ENCODE measurements around the gene MGRN1. TPM values are rescaled to one million over a fixed set of nuclear protein-coding genes. Genes with fewer than 3 reads are reported as not detected.
A peak's percentile ranks its signal among the peaks of the same experiment; 100 is the strongest.

Gene MGRN1
- total and polyA plus RNA-seq, 2 of the 13 experiments (the other 11 are each of a cell fraction or from before 2014, with no cell fraction given), result 11.9 to 12.6 TPM

GRCh38 chr16:4660454-4661007, 35.9 kb downstream of the MGRN1 start (continued):
- TF ChIP-seq, protein P1, sequence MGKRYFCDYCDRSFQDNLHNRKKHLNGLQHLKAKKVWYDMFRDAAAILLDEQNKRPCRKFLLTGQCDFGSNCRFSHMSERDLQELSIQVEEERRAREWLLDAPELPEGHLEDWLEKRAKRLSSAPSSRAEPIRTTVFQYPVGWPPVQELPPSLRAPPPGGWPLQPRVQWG (CRISPR knock-in tag; IDR thresholded peaks at IDR 0.05; ENCODE audit: borderline replicate concordance, low read depth), result no peak
- TF ChIP-seq GTF3A (CRISPR knock-in tag; conservative IDR thresholded peaks at IDR 0.05), result no peak
- TF ChIP-seq, protein P2, sequence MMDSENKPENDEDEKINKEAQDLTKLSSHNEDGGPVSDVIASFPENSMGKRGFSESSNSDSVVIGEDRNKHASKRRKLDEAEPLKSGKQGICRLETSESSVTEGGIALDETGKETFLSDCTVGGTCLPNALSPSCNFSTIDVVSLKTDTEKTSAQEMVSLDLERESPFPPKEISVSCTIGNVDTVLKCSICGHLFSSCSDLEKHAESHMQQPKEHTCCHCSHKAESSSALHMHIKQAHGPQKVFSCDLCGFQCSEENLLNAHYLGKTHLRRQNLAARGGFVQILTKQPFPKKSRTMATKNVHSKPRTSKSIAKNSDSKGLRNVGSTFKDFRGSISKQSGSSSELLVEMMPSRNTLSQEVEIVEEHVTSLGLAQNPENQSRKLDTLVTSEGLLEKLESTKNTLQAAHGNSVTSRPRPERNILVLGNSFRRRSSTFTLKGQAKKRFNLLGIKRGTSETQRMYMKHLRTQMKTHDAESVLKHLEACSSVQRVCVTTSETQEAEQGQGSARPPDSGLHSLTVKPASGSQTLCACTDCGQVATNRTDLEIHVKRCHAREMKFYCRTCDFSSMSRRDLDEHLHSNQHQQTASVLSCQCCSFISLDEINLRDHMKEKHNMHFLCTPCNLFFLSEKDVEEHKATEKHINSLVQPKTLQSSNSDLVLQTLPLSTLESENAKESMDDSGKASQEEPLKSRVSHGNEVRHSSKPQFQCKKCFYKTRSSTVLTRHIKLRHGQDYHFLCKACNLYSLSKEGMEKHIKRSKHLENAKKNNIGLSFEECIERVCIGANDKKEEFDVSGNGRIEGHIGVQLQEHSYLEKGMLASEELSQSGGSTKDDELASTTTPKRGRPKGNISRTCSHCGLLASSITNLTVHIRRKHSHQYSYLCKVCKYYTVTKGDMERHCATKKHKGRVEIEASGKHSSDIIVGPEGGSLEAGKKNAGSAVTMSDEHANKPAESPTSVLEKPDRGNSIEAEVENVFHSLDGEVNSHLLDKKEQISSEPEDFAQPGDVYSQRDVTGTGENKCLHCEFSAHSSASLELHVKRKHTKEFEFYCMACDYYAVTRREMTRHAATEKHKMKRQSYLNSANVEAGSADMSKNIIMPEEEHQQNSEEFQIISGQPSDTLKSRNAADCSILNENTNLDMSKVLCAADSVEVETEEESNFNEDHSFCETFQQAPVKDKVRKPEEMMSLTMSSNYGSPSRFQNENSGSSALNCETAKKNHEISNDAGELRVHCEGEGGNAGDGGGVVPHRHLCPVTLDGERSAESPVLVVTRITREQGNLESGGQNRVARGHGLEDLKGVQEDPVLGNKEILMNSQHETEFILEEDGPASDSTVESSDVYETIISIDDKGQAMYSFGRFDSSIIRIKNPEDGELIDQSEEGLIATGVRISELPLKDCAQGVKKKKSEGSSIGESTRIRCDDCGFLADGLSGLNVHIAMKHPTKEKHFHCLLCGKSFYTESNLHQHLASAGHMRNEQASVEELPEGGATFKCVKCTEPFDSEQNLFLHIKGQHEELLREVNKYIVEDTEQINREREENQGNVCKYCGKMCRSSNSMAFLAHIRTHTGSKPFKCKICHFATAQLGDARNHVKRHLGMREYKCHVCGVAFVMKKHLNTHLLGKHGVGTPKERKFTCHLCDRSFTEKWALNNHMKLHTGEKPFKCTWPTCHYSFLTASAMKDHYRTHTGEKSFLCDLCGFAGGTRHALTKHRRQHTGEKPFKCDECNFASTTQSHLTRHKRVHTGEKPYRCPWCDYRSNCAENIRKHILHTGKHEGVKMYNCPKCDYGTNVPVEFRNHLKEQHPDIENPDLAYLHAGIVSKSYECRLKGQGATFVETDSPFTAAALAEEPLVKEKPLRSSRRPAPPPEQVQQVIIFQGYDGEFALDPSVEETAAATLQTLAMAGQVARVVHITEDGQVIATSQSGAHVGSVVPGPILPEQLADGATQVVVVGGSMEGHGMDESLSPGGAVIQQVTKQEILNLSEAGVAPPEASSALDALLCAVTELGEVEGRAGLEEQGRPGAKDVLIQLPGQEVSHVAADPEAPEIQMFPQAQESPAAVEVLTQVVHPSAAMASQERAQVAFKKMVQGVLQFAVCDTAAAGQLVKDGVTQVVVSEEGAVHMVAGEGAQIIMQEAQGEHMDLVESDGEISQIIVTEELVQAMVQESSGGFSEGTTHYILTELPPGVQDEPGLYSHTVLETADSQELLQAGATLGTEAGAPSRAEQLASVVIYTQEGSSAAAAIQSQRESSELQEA (CRISPR knock-in tag; IDR thresholded peaks at IDR 0.05; ENCODE audit: not compliant biosample characterization), result no peak
- TF ChIP-seq ERF (CRISPR knock-in tag; IDR thresholded peaks at IDR 0.05), result no peak
- no peak for TF ChIP-seq STAT5B (CRISPR knock-in tag; IDR thresholded peaks at IDR 0.05)
- peak; percentile 55 for TF ChIP-seq PATZ1 (CRISPR knock-in tag; IDR thresholded peaks at IDR 0.05)
- TF ChIP-seq, protein P3, sequence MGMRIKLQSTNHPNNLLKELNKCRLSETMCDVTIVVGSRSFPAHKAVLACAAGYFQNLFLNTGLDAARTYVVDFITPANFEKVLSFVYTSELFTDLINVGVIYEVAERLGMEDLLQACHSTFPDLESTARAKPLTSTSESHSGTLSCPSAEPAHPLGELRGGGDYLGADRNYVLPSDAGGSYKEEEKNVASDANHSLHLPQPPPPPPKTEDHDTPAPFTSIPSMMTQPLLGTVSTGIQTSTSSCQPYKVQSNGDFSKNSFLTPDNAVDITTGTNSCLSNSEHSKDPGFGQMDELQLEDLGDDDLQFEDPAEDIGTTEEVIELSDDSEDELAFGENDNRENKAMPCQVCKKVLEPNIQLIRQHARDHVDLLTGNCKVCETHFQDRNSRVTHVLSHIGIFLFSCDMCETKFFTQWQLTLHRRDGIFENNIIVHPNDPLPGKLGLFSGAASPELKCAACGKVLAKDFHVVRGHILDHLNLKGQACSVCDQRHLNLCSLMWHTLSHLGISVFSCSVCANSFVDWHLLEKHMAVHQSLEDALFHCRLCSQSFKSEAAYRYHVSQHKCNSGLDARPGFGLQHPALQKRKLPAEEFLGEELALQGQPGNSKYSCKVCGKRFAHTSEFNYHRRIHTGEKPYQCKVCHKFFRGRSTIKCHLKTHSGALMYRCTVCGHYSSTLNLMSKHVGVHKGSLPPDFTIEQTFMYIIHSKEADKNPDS (CRISPR knock-in tag; IDR thresholded peaks at IDR 0.05), result no peak
- peak; percentile 71 for TF ChIP-seq RFX3 (CRISPR knock-in tag; IDR thresholded peaks at IDR 0.05)
- TF ChIP-seq, protein P4, sequence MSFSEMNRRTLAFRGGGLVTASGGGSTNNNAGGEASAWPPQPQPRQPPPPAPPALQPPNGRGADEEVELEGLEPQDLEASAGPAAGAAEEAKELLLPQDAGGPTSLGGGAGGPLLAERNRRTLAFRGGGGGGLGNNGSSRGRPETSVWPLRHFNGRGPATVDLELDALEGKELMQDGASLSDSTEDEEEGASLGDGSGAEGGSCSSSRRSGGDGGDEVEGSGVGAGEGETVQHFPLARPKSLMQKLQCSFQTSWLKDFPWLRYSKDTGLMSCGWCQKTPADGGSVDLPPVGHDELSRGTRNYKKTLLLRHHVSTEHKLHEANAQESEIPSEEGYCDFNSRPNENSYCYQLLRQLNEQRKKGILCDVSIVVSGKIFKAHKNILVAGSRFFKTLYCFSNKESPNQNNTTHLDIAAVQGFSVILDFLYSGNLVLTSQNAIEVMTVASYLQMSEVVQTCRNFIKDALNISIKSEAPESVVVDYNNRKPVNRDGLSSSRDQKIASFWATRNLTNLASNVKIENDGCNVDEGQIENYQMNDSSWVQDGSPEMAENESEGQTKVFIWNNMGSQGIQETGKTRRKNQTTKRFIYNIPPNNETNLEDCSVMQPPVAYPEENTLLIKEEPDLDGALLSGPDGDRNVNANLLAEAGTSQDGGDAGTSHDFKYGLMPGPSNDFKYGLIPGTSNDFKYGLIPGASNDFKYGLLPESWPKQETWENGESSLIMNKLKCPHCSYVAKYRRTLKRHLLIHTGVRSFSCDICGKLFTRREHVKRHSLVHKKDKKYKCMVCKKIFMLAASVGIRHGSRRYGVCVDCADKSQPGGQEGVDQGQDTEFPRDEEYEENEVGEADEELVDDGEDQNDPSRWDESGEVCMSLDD (CRISPR knock-in tag; IDR thresholded peaks at IDR 0.05; ENCODE audit: borderline replicate concordance), result no peak

All from HepG2 (cell line).